Measurements from ENCODE around the gene MAPKAPK3. TPM values are rescaled to one million over a fixed set of nuclear protein-coding genes. Genes with fewer than 3 reads are reported as not detected.
"Not testable (repeated sequence)": the region's sequence is repeated elsewhere in the genome, so short reads cannot be mapped to it uniquely, and the experiment has no call there.

The MAPKAPK3 gene
- total RNA-seq, 1 experiment from 2014 or later, result 24.2 TPM

- Histone ChIP-seq H3K9me3 (replicated peaks) (no peaks in the 10 kb centered on the region), H3K27me3 (no peaks in the 10 kb centered on the region), H3K4me1 (no peaks in the 10 kb centered on the region), H3K27ac (no peak overlapping the region), H3K4me3 (no peak overlapping the region), H3K36me3 (no peaks in the 10 kb centered on the region)
- no peak for DNase-seq
Measured at GRCh38 chr3:50658831-50659230, 41.9 kb downstream of the MAPKAPK3 start.

- no peaks in the 10 kb centered on the region for H3K4me1 ChIP-seq
- no peak overlapping the region for H3K27ac ChIP-seq
- H3K36me3 ChIP-seq, result no peaks in the 10 kb centered on the region
- no peak for DNase-seq
- no peak overlapping the region for H3K4me3 ChIP-seq
- H3K27me3 ChIP-seq, result no peaks in the 10 kb centered on the region
- no peaks in the 10 kb centered on the region for H3K9me3 ChIP-seq (replicated peaks)
Measured at GRCh38 chr3:50660386-50660785, 43.4 kb downstream of the MAPKAPK3 start.

- Histone ChIP-seq H3K27me3 (no peaks in the 10 kb centered on the region), H3K27ac (no peak overlapping the region), H3K4me1 (no peaks in the 10 kb centered on the region), H3K4me3 (no peak overlapping the region), H3K36me3 (no peaks in the 10 kb centered on the region), H3K9me3 (replicated peaks) (no peaks in the 10 kb centered on the region)
- no peak for DNase-seq
Measured at GRCh38 chr3:50661321-50661837, 44.4 kb downstream of the MAPKAPK3 start.

GRCh38 chr3:50662408-50662807 is 45.5 kb downstream of the MAPKAPK3 start:
- no peak overlapping the region for H3K27ac ChIP-seq
- H3K27me3 ChIP-seq, result no peaks in the 10 kb centered on the region
- no peak overlapping the region for H3K4me3 ChIP-seq
- no peaks in the 10 kb centered on the region for H3K9me3 ChIP-seq (replicated peaks)
- DNase-seq, result no peak
- no peaks in the 10 kb centered on the region for H3K4me1 ChIP-seq
- H3K36me3 ChIP-seq, result no peaks in the 10 kb centered on the region

GRCh38 chr3:50665081-50665840 is 48.3 kb downstream of the MAPKAPK3 start:
- Histone ChIP-seq H3K4me1 (no peaks in the 10 kb centered on the region), H3K9me3 (replicated peaks) (no peaks in the 10 kb centered on the region), H3K4me3 (no peak overlapping the region), H3K27ac (no peak overlapping the region), H3K27me3 (no peaks in the 10 kb centered on the region), H3K36me3 (no peaks in the 10 kb centered on the region)
- no peak for DNase-seq

GRCh38 chr3:50665841-50666115 is 48.8 kb downstream of the MAPKAPK3 start:
- H3K4me1 ChIP-seq; H3K36me3 ChIP-seq; H3K9me3 ChIP-seq (replicated peaks); DNase-seq; H3K27me3 ChIP-seq; H3K4me3 ChIP-seq; H3K27ac ChIP-seq: not testable (repeated sequence)

- DNase-seq, result no peak
Measured at GRCh38 chr3:50666837-50667236, 49.9 kb downstream of the MAPKAPK3 start.

GRCh38 chr3:50671331-50671730 is 54.4 kb downstream of the MAPKAPK3 start:
- no peak for DNase-seq
- H3K4me3 ChIP-seq, result no peak overlapping the region
- no peaks in the 10 kb centered on the region for H3K4me1 ChIP-seq
- H3K27me3 ChIP-seq, result no peaks in the 10 kb centered on the region
- no peak overlapping the region for H3K27ac ChIP-seq
- H3K9me3 ChIP-seq (replicated peaks), result no peaks in the 10 kb centered on the region
- H3K36me3 ChIP-seq, result no peaks in the 10 kb centered on the region

More at GRCh38 chr3:50666837-50667236, 49.9 kb downstream of the MAPKAPK3 start:
- Histone ChIP-seq H3K9me3 (replicated peaks) (no peaks in the 10 kb centered on the region), H3K27me3 (no peaks in the 10 kb centered on the region), H3K4me3 (no peak overlapping the region), H3K27ac (no peak overlapping the region), H3K36me3 (no peaks in the 10 kb centered on the region), H3K4me1 (no peaks in the 10 kb centered on the region)

- Histone ChIP-seq H3K9me3 (replicated peaks) (no peaks in the 10 kb centered on the region), H3K27ac (no peak overlapping the region), H3K36me3 (no peaks in the 10 kb centered on the region), H3K4me1 (no peaks in the 10 kb centered on the region), H3K4me3 (no peak overlapping the region), H3K27me3 (0 out of 2 replicates have a peak, but pooled peaks cover 4% of the 10 kb centered on the region)
- no peak for DNase-seq
Measured at GRCh38 chr3:50672656-50673055, 55.7 kb downstream of the MAPKAPK3 start.

- H3K9me3 ChIP-seq (replicated peaks), result no peaks in the 10 kb centered on the region
- no peak for DNase-seq
- no peak overlapping the region for H3K4me3 ChIP-seq
- H3K27me3 ChIP-seq, result 0 out of 2 replicates have a peak, but pooled peaks cover 4% of the 10 kb centered on the region
- H3K36me3 ChIP-seq, result no peaks in the 10 kb centered on the region
- no peak overlapping the region for H3K27ac ChIP-seq
- H3K4me1 ChIP-seq, result no peaks in the 10 kb centered on the region
Measured at GRCh38 chr3:50673931-50674330, 57.0 kb downstream of the MAPKAPK3 start.

GRCh38 chr3:50674349-50675178 is 57.6 kb downstream of the MAPKAPK3 start, which contains the start of gene DOCK3:
DOCK3 (plus strand) TSS chr3:50674927; CDS start chr3:50675264, 337 bp downstream.
- Histone ChIP-seq H3K4me3 (no peak within 1 kb of the TSS), H3K4me1 (no peaks in the 10 kb centered on the region), H3K9me3 (replicated peaks) (no peaks in the 10 kb centered on the region), H3K36me3 (no peaks in the 10 kb centered on the region), H3K27me3 (0 out of 2 replicates have a peak, but pooled peaks cover 4% of the 10 kb centered on the region), H3K27ac (no peak within 1 kb of the TSS)
- no peak for DNase-seq

GRCh38 chr3:50675179-50676030 is 58.5 kb downstream of the MAPKAPK3 start:
- H3K9me3 ChIP-seq (replicated peaks), result no peaks in the 10 kb centered on the region
- H3K27me3 ChIP-seq, result 0 out of 2 replicates have a peak, but pooled peaks cover 4% of the 10 kb centered on the region
- no peaks in the 10 kb centered on the region for H3K4me1 ChIP-seq
- no peak for DNase-seq
- H3K27ac ChIP-seq, result no peak overlapping the region
- no peaks in the 10 kb centered on the region for H3K36me3 ChIP-seq
- no peak overlapping the region for H3K4me3 ChIP-seq

- no peaks in the 10 kb centered on the region for H3K4me1 ChIP-seq
- H3K27me3 ChIP-seq, result 0 out of 2 replicates have a peak, but pooled peaks cover 4% of the 10 kb centered on the region
- H3K4me3 ChIP-seq, result no peak overlapping the region
- no peak overlapping the region for H3K27ac ChIP-seq
- H3K36me3 ChIP-seq, result no peaks in the 10 kb centered on the region
- no peaks in the 10 kb centered on the region for H3K9me3 ChIP-seq (replicated peaks)
- no peak for DNase-seq
Measured at GRCh38 chr3:50676031-50676705, 59.2 kb downstream of the MAPKAPK3 start.

GRCh38 chr3:50687127-50687751 is 70.3 kb downstream of the MAPKAPK3 start:
- Histone ChIP-seq H3K9me3 (replicated peaks) (no peaks in the 10 kb centered on the region), H3K27me3 (peaks cover 1% of the 10 kb centered on the region; the same call in 1 of the 2 replicates), H3K4me1 (no peaks in the 10 kb centered on the region), H3K27ac (no peak overlapping the region), H3K4me3 (no peak overlapping the region), H3K36me3 (no peaks in the 10 kb centered on the region)
- DNase-seq, result no peak
